BLaER1 treated with 17β-estradiol and CSF1 and Interleukin-3, amounts not matched to agents 10 nM and 100 nM (cell line): ENCODE data around the gene ARAP1.

ENCODE experiments used
- H3K27ac ChIP-seq, 11 experiments: shearing (Covaris generic); formaldehyde crosslinking; 2 replicates each; pipeline ENCODE4 v1.8.1; 2022
- H3K27me3 ChIP-seq, 11 experiments: shearing (Covaris generic); formaldehyde crosslinking; 2 replicates each; pipeline ENCODE4 v1.8.1; 2022
- H3K36me3 ChIP-seq, 11 experiments: shearing (Covaris generic); formaldehyde crosslinking; 2 replicates each; pipeline ENCODE4 v1.8.1; 2022
- H3K4me1 ChIP-seq, 10 experiments: shearing (Covaris generic); formaldehyde crosslinking; 2 replicates each; pipeline ENCODE4 v1.8.1; 2022
- H3K4me2 ChIP-seq, 11 experiments: shearing (Covaris generic); formaldehyde crosslinking; 2 replicates each; pipeline ENCODE4 v1.8.1; 2022
- H3K4me3 ChIP-seq, 10 experiments: shearing (Covaris generic); formaldehyde crosslinking; 2 replicates each; pipeline ENCODE4 v1.8.1; 2022
- H3K9ac ChIP-seq, 11 experiments: shearing (Covaris generic); formaldehyde crosslinking; 2 replicates each; pipeline ENCODE4 v1.8.1; 2022
- H3K9me3 ChIP-seq, 11 experiments: shearing (Covaris generic); formaldehyde crosslinking; replicated peaks in 1 of 11; 2 replicates each; pipeline ENCODE4 v1.8.1; 2022
- H4K20me1 ChIP-seq, 11 experiments: shearing (Covaris generic); formaldehyde crosslinking; 2 replicates each; pipeline ENCODE4 v1.8.1; 2022
- Cebpa-rat ChIP-seq, 11 experiments: shearing (Covaris generic); IDR thresholded peaks; 2 replicates each; pipeline ENCODE4 v1.8.1; 2022

ARAP1 gene

GRCh38 chr11:72740562-72741428 lies 11.4 kb downstream of the ARAP1 start:
- Histone ChIP-seq H3K9ac (peak overlapping the region; percentile 36 to 88 (median 65); a peak in 21 of 22 replicates), H4K20me1 (peaks cover 44 to 61% (median 56%) of the 10 kb centered on the region in 11 experiments), H3K27ac (peak overlapping the region; percentile 41 to 94 (median 70); a peak in 21 of 22 replicates), H3K27me3 (no peaks in the 10 kb centered on the region), H3K4me2 (peak overlapping the region; percentile 86 to 100 (median 96)), H3K36me3 (peaks cover 0 to 12% (median 0%) of the 10 kb centered on the region in 11 experiments; a peak in 4 of 22 replicates), H3K4me3 (peak overlapping the region in 6 of 10 experiments; percentile 8 to 54 (median 32); a peak in 9 of 20 replicates), H3K9me3 (no peaks in the 10 kb centered on the region), H3K4me1 (peaks cover 93 to 100% (median 98%) of the 10 kb centered on the region in 10 experiments)
- no peak for TF ChIP-seq Cebpa-rat (IDR thresholded peaks at IDR 0.05)

- Histone ChIP-seq H3K4me1 (peaks cover 94 to 100% (median 98%) of the 10 kb centered on the region in 10 experiments), H3K36me3 (peaks cover 0 to 9% (median 0%) of the 10 kb centered on the region in 11 experiments; a peak in 4 of 22 replicates), H3K9ac (peak overlapping the region in 9 of 11 experiments; percentile 19 to 88 (median 80); a peak in 9 of 22 replicates), H4K20me1 (peaks cover 36 to 59% (median 51%) of the 10 kb centered on the region in 11 experiments), H3K27me3 (no peaks in the 10 kb centered on the region), H3K9me3 (no peaks in the 10 kb centered on the region), H3K4me3 (peak overlapping the region in 1 of 10 experiments; percentile 71; a peak in 1 of 20 replicates), H3K27ac (peak overlapping the region; percentile 89 to 94 (median 93); a peak in 21 of 22 replicates), H3K4me2 (peak overlapping the region; percentile 86 to 100 (median 96))
- no peak for TF ChIP-seq Cebpa-rat (IDR thresholded peaks at IDR 0.05)
Observed at GRCh38 chr11:72740060-72740424, 12.2 kb downstream of the ARAP1 start.

- TF ChIP-seq Cebpa-rat (IDR thresholded peaks at IDR 0.05): no peak
- H3K27ac ChIP-seq: peak overlapping the region; percentile 89 to 94 (median 93)
- peaks cover 0 to 10% (median 2%) of the 10 kb centered on the region in 11 experiments; a peak in 4 of 22 replicates for H3K36me3 ChIP-seq
- H3K9me3 ChIP-seq: no peaks in the 10 kb centered on the region
- peak overlapping the region; percentile 86 to 100 (median 96) for H3K4me2 ChIP-seq
- H3K4me3 ChIP-seq: peak overlapping the region in 8 of 10 experiments; percentile 24 to 71 (median 57); a peak in 14 of 20 replicates
- peaks cover 30 to 59% (median 46%) of the 10 kb centered on the region in 11 experiments for H4K20me1 ChIP-seq
- no peaks in the 10 kb centered on the region for H3K27me3 ChIP-seq
- peaks cover 88 to 100% (median 98%) of the 10 kb centered on the region in 10 experiments for H3K4me1 ChIP-seq
- H3K9ac ChIP-seq: peak overlapping the region; percentile 26 to 88 (median 80); a peak in 21 of 22 replicates
Observed at GRCh38 chr11:72739240-72740059, 12.8 kb downstream of the ARAP1 start.

- Histone ChIP-seq H3K9ac (peak overlapping the region; percentile 26 to 88 (median 80); a peak in 21 of 22 replicates), H3K4me2 (peak overlapping the region; percentile 86 to 100 (median 96)), H3K9me3 (no peaks in the 10 kb centered on the region), H3K36me3 (peaks cover 0 to 20% (median 5%) of the 10 kb centered on the region in 11 experiments; a peak in 7 of 22 replicates), H3K4me3 (peak overlapping the region in 8 of 10 experiments; percentile 24 to 71 (median 57); a peak in 15 of 20 replicates), H3K4me1 (peaks cover 78 to 100% (median 98%) of the 10 kb centered on the region in 10 experiments), H4K20me1 (peaks cover 25 to 59% (median 36%) of the 10 kb centered on the region in 11 experiments), H3K27ac (peak overlapping the region; percentile 89 to 94 (median 93)), H3K27me3 (no peaks in the 10 kb centered on the region)
- no peak for TF ChIP-seq Cebpa-rat (IDR thresholded peaks at IDR 0.05)
Observed at GRCh38 chr11:72738199-72739141, 13.7 kb downstream of the ARAP1 start.

GRCh38 chr11:72737336-72737735 lies 14.9 kb downstream of the ARAP1 start:
- Histone ChIP-seq H3K9ac (peak overlapping the region; percentile 71 to 88 (median 80)), H3K4me1 (peaks cover 69 to 100% (median 98%) of the 10 kb centered on the region in 10 experiments), H3K4me2 (peak overlapping the region; percentile 71 to 100 (median 96)), H3K9me3 (no peaks in the 10 kb centered on the region), H3K27ac (peak overlapping the region; percentile 89 to 94 (median 93)), H3K36me3 (peaks cover 0 to 31% (median 8%) of the 10 kb centered on the region in 11 experiments; a peak in 14 of 22 replicates), H3K27me3 (no peaks in the 10 kb centered on the region), H4K20me1 (peaks cover 18 to 59% (median 25%) of the 10 kb centered on the region in 11 experiments), H3K4me3 (peak overlapping the region in 8 of 10 experiments; percentile 36 to 71 (median 57); a peak in 15 of 20 replicates)
- TF ChIP-seq Cebpa-rat (IDR thresholded peaks at IDR 0.05): no peak

GRCh38 chr11:72736452-72737069 lies 15.6 kb downstream of the ARAP1 start:
- Histone ChIP-seq H4K20me1 (peaks cover 11 to 59% (median 19%) of the 10 kb centered on the region in 11 experiments), H3K9me3 (no peaks in the 10 kb centered on the region; a peak in 1 of 22 replicates), H3K4me3 (peak overlapping the region in 9 of 10 experiments; percentile 30 to 71 (median 57); a peak in 17 of 20 replicates), H3K27me3 (no peaks in the 10 kb centered on the region), H3K36me3 (peaks cover 0 to 39% (median 16%) of the 10 kb centered on the region in 11 experiments; a peak in 14 of 22 replicates), H3K9ac (peak overlapping the region; percentile 71 to 88 (median 80)), H3K4me1 (peaks cover 61 to 99% (median 92%) of the 10 kb centered on the region in 10 experiments), H3K27ac (peak overlapping the region; percentile 89 to 94 (median 93)), H3K4me2 (peak overlapping the region; percentile 71 to 100 (median 96))
- peak in 9 of 11 experiments; percentile 68 to 90 (median 85); a peak in 15 of 22 replicates for TF ChIP-seq Cebpa-rat (IDR thresholded peaks at IDR 0.05)
